BLaER1 (cell line): ENCODE measurements around the gene ZNF644.

Source experiments
- H3K27ac ChIP-seq: shearing (Covaris generic); formaldehyde crosslinking; 2 replicates; pipeline ENCODE4 v1.8.1; 2022
- H3K27me3 ChIP-seq: shearing (Covaris generic); formaldehyde crosslinking; 2 replicates; pipeline ENCODE4 v1.8.1; 2022
- H3K36me3 ChIP-seq: shearing (Covaris generic); formaldehyde crosslinking; 2 replicates; pipeline ENCODE4 v1.8.1; 2022
- H3K4me1 ChIP-seq: shearing (Covaris generic); formaldehyde crosslinking; 2 replicates; pipeline ENCODE4 v1.8.1; 2022
- H3K4me2 ChIP-seq: shearing (Covaris generic); formaldehyde crosslinking; 2 replicates; pipeline ENCODE4 v1.8.1; 2022
- H3K4me3 ChIP-seq: shearing (Covaris generic); formaldehyde crosslinking; 2 replicates; pipeline ENCODE4 v1.8.1; 2022
- H3K9ac ChIP-seq: shearing (Covaris generic); formaldehyde crosslinking; 2 replicates; pipeline ENCODE4 v1.8.1; 2022
- H3K9me3 ChIP-seq: shearing (Covaris generic); formaldehyde crosslinking; 2 replicates; pipeline ENCODE4 v1.8.1; 2022
- H4K20me1 ChIP-seq: shearing (Covaris generic); formaldehyde crosslinking; 2 replicates; pipeline ENCODE4 v1.8.1; 2022
- Cebpa-rat ChIP-seq: shearing (Covaris generic); IDR thresholded peaks from 2 replicates; pipeline ENCODE4 v1.8.1; 2022

ZNF644 gene

DNA sequence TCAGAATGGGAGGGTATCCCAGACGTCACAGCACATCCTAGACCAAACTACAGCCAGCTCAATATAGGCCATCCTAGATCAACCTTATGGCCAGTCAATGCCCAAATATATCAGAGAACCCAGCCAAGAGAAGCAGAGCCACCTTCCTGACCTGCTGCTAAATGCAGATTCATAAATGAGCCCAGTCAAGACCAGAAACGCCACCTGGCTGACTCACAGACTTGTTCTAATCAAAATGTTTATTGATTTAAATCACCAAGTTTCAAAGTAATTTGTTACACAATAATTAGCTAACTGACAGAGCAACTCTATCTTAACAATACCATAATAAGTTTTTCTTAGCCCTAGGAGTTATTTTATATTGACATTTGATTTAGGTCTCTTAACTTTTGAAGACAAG is 28.6 kb downstream of the ZNF644 start:
- H3K36me3 ChIP-seq, result peaks cover 94% of the 10 kb centered on the region

GRCh38 chr1:90990779-90991178 is 31.1 kb downstream of the ZNF644 start:
- Histone ChIP-seq H4K20me1 (peaks cover 100% of the 10 kb centered on the region), H3K4me2 (no peak overlapping the region), H3K36me3 (peaks cover 71% of the 10 kb centered on the region)

More for the DNA sequence above, 28.6 kb downstream of the ZNF644 start:
- no peak overlapping the region for H3K9ac ChIP-seq
- H3K4me3 ChIP-seq, result no peak overlapping the region
- no peak for TF ChIP-seq Cebpa-rat
- peaks cover 100% of the 10 kb centered on the region for H4K20me1 ChIP-seq
- H3K9me3 ChIP-seq, result peaks cover 97% of the 10 kb centered on the region
- no peak overlapping the region for H3K27ac ChIP-seq
- H3K4me2 ChIP-seq, result no peak overlapping the region
- no peaks in the 10 kb centered on the region for H3K4me1 ChIP-seq
- H3K27me3 ChIP-seq, result no peaks in the 10 kb centered on the region

DNA sequence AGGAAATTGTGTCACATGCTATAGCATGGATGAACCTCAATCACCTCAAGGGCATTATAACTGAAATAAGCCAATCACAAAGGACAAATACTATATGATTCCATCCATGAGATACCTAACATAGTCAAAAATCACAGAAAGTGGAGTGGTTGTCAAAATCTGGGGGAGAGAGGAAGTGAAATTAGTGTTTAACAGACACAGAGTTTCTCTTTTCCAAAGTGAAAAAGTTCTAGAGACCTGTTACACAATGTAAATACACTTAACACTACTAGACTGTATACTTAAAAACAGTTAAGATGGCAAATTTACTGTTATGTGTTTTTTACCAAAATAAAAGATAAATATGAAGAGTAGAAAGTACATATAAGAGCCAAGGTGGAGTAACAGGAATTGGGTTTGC is 31.8 kb downstream of the ZNF644 start:
- H3K9ac ChIP-seq, result no peak overlapping the region
- no peak overlapping the region for H3K4me3 ChIP-seq
- no peaks in the 10 kb centered on the region; the same call in 1 of the 2 replicates for H3K4me1 ChIP-seq
- H3K4me2 ChIP-seq, result no peak overlapping the region
- no peak for TF ChIP-seq Cebpa-rat
- H3K9me3 ChIP-seq, result peaks cover 78% of the 10 kb centered on the region
- H3K27ac ChIP-seq, result no peak overlapping the region
- peaks cover 100% of the 10 kb centered on the region for H4K20me1 ChIP-seq
- peaks cover 71% of the 10 kb centered on the region for H3K36me3 ChIP-seq
- no peaks in the 10 kb centered on the region for H3K27me3 ChIP-seq

More at GRCh38 chr1:90990779-90991178, 31.1 kb downstream of the ZNF644 start:
- Histone ChIP-seq H3K27ac (no peak overlapping the region), H3K4me3 (no peak overlapping the region), H3K27me3 (no peaks in the 10 kb centered on the region), H3K4me1 (no peaks in the 10 kb centered on the region; the same call in 1 of the 2 replicates), H3K9ac (no peak overlapping the region), H3K9me3 (peaks cover 82% of the 10 kb centered on the region)
- no peak for TF ChIP-seq Cebpa-rat

DNA sequence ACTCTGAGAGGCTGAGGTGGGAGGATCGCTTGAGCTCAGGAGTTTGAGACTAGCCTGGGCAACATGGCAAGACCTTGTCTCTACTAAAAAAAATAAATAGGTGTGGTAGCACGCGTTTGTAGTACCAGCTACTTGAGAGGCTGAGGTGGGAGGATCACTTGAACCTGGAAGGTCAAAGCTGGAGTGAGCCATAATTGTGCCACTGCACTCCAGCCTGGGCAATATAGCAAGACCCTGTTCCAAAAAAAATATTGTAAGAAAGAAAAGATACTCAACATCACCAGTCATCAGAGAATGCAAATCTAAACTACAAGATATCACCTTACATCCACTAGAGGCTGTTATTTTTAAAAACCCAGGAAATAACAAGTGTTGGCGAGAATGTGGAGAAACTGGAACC is 32.5 kb downstream of the ZNF644 start:
- Histone ChIP-seq H3K27ac (no peak overlapping the region), H3K36me3 (peaks cover 70% of the 10 kb centered on the region), H3K9ac (no peak overlapping the region), H3K9me3 (peaks cover 75% of the 10 kb centered on the region), H4K20me1 (peaks cover 100% of the 10 kb centered on the region), H3K27me3 (no peaks in the 10 kb centered on the region), H3K4me1 (no peaks in the 10 kb centered on the region; the same call in 1 of the 2 replicates), H3K4me3 (no peak overlapping the region), H3K4me2 (no peak overlapping the region)
- TF ChIP-seq Cebpa-rat, result no peak

- H3K4me2 ChIP-seq, result no peak overlapping the region
- peaks cover 68% of the 10 kb centered on the region for H3K9me3 ChIP-seq
- no peak overlapping the region for H3K27ac ChIP-seq
- no peaks in the 10 kb centered on the region; the same call in 1 of the 2 replicates for H3K4me1 ChIP-seq
- peaks cover 72% of the 10 kb centered on the region for H3K36me3 ChIP-seq
- peaks cover 100% of the 10 kb centered on the region for H4K20me1 ChIP-seq
- TF ChIP-seq Cebpa-rat, result no peak
- H3K27me3 ChIP-seq, result no peaks in the 10 kb centered on the region
- no peak overlapping the region for H3K4me3 ChIP-seq
- no peak overlapping the region for H3K9ac ChIP-seq
Observed at GRCh38 chr1:90987841-90988240, 34.0 kb downstream of the ZNF644 start.

DNA sequence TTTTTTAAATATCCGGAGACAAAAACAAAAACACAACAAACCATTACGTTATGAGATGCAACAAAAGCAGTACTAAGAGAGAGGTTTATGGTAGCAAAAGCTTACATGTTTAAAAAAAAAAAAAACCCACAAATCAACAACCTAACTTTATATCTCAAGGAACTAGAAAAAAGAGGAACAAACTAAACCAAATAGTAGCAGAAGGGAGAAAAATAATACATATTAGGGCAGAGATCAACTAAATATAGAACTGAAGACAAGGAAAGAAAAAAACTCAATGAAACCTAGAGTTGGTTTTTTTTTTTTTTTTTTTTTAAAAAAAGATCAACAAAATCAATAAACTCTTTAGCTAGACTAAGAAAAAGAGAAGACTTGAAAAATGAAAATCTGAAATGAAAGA is 34.9 kb downstream of the ZNF644 start:
- peaks cover 61% of the 10 kb centered on the region for H3K9me3 ChIP-seq
- TF ChIP-seq Cebpa-rat, result no peak

GRCh38 chr1:90977522-90977921 is 44.3 kb downstream of the ZNF644 start:
- no peak for TF ChIP-seq Cebpa-rat
- Histone ChIP-seq H3K36me3 (peaks cover 79% of the 10 kb centered on the region), H3K4me1 (no peaks in the 10 kb centered on the region), H4K20me1 (peaks cover 83% of the 10 kb centered on the region), H3K9ac (no peak overlapping the region), H3K4me2 (no peak overlapping the region), H3K27ac (no peak overlapping the region), H3K4me3 (no peak overlapping the region), H3K27me3 (no peaks in the 10 kb centered on the region), H3K9me3 (peaks cover 14% of the 10 kb centered on the region)

More for the DNA sequence above, 34.9 kb downstream of the ZNF644 start:
- no peaks in the 10 kb centered on the region; the same call in 1 of the 2 replicates for H3K4me1 ChIP-seq
- H3K27me3 ChIP-seq, result no peaks in the 10 kb centered on the region
- H4K20me1 ChIP-seq, result peaks cover 97% of the 10 kb centered on the region
- H3K4me2 ChIP-seq, result 0 out of 2 replicates have a peak overlapping the region, but pooled peaks have one; percentile 17
- peaks cover 64% of the 10 kb centered on the region for H3K36me3 ChIP-seq
- no peak overlapping the region for H3K4me3 ChIP-seq
- H3K9ac ChIP-seq, result no peak overlapping the region
- no peak overlapping the region for H3K27ac ChIP-seq

- no peaks in the 10 kb centered on the region for H3K4me1 ChIP-seq
- H3K4me3 ChIP-seq, result no peak overlapping the region
- no peak overlapping the region for H3K4me2 ChIP-seq
- no peaks in the 10 kb centered on the region for H3K27me3 ChIP-seq
- H3K36me3 ChIP-seq, result peaks cover 81% of the 10 kb centered on the region
- H3K27ac ChIP-seq, result no peak overlapping the region
- H4K20me1 ChIP-seq, result peaks cover 80% of the 10 kb centered on the region
- no peak overlapping the region for H3K9ac ChIP-seq
- peaks cover 6% of the 10 kb centered on the region for H3K9me3 ChIP-seq
- TF ChIP-seq Cebpa-rat, result no peak
Observed at GRCh38 chr1:90973897-90974798, 47.7 kb downstream of the ZNF644 start.

- Histone ChIP-seq H3K4me2 (no peak overlapping the region), H3K36me3 (peaks cover 53% of the 10 kb centered on the region), H3K9me3 (no peaks in the 10 kb centered on the region), H3K4me3 (no peak overlapping the region), H3K4me1 (no peaks in the 10 kb centered on the region), H3K27me3 (no peaks in the 10 kb centered on the region), H4K20me1 (peaks cover 92% of the 10 kb centered on the region), H3K27ac (no peak overlapping the region), H3K9ac (no peak overlapping the region)
- TF ChIP-seq Cebpa-rat, result no peak
Observed at GRCh38 chr1:90970208-90970607, 51.6 kb downstream of the ZNF644 start.

- Histone ChIP-seq H4K20me1 (peaks cover 92% of the 10 kb centered on the region), H3K36me3 (peaks cover 50% of the 10 kb centered on the region), H3K27me3 (no peaks in the 10 kb centered on the region), H3K4me2 (no peak overlapping the region), H3K4me1 (no peaks in the 10 kb centered on the region), H3K27ac (no peak overlapping the region), H3K4me3 (no peak overlapping the region), H3K9me3 (no peaks in the 10 kb centered on the region), H3K9ac (no peak overlapping the region)
- TF ChIP-seq Cebpa-rat, result no peak
Observed at GRCh38 chr1:90969241-90969640, 52.6 kb downstream of the ZNF644 start.
